22Rv1 (cell line): ENCODE measurements around the gene XPNPEP1.
A peak's percentile ranks its signal among the peaks of the same experiment; 100 is the strongest.

Experiments used
- H3K27ac ChIP-seq: fragments of 450-650 bp; 2 replicates; pipeline ENCODE4 v1.5.1; 2017
- CTCF ChIP-seq: fragments of 450-650 bp; IDR thresholded peaks from 2 replicates; pipeline ENCODE4 v1.5.1; 2017; ENCODE audit warnings: mild to moderate bottlenecking
- ZFX ChIP-seq: fragments of 450-650 bp; IDR thresholded peaks from 2 replicates; pipeline ENCODE4 v1.6.1; 2017; ENCODE audit warnings: antibody characterized with exemption, borderline replicate concordance

The XPNPEP1 gene

DNA sequence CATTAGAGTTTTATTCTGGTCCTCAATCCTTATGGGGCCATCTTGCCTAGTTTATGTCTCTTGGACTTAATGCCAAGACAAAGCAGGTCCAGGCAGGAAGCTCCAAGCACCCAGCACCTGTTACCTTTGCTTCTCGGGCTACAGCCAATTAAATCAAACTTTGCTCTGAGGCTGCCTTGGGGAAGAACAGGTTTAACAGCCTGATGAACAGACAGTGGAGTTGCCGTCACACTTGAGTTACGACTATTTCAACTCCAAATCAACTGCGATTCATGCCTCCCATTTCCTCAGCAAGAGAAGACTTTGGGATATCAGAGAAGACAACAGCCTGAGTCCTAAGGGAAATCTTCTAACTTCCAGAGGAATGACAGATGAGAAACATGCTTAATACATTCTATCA, 62.2 kb downstream of the XPNPEP1 start:
- TF ChIP-seq CTCF (no peak), ZFX (no peak)
- H3K27ac ChIP-seq: no peak overlapping the region

DNA sequence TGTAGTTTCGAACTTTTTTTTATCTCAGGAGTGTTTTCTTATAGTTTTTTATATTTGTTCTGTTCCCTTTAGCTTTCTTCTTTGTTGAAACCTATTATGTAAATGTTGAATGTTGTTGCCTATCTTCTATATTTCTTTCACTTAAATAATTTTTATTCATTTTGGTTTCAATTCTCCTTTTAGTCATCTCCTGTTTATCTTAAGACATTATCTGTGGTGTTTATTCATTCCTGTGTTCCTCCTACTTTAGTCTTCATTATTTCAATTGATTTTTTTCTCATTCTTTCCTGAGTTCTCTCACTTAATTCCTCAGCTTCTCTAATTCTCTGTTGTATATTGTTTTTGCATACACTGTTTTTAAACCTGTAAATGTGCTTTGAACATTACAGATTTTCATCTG, 64.1 kb downstream of the XPNPEP1 start:
- no peak overlapping the region for H3K27ac ChIP-seq
- TF ChIP-seq ZFX (no peak), CTCF (no peak)

GRCh38 chr10:109855746-109856145, 67.6 kb downstream of the XPNPEP1 start:
- TF ChIP-seq ZFX: no peak
- TF ChIP-seq CTCF: no peak
- no peak overlapping the region for H3K27ac ChIP-seq

DNA sequence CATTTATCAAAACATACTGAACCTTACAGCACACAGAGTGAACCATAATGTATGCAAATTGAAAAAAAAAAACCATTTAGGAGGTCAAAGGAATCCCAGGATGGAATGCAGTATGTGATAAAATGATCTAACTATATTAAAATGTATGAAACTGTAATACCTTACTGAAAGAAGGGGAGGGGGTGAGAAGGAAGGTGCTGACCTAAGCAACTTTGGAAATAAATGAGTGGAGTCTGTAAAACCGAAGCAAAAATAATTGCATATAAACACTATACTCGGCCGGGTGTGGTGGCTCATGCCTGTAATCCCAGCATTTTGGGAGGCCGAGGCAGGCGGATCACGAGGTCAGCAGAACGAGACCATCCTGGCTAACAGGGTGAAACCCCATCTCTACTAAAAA, 69.4 kb downstream of the XPNPEP1 start:
- no peak overlapping the region for H3K27ac ChIP-seq
- TF ChIP-seq CTCF: no peak
- TF ChIP-seq ZFX: no peak

DNA sequence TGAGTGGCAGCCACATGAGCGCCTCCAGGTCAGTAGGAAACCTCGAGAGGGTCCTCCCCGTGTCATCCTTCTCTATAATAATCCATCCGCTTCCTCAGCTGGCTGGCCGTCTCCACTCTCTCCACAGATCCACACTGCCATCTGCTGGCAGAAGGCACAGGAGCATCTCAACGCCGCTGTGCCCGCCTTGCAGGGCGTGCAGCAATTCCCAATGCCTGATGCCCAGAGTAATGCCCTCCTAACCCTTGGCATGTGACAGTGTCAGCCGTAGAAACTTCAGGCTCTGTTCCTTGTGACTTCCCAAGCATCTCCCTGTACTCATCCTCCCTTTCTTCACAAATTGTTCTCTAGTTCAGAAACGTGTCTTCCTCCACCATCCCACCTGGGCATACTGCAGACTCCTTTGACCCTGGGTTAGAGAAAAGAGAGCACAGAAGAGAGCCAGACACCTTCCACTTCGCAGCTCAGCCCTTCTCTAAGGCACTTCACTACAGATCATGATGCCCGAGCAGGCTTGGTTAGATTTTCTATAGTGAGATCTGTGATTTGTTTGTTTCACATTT, 70.8 kb downstream of the XPNPEP1 start:
- no peak overlapping the region for H3K27ac ChIP-seq
- TF ChIP-seq ZFX (no peak), CTCF (peak; percentile 93)

GRCh38 chr10:109851616-109852474, 71.5 kb downstream of the XPNPEP1 start:
- no peak for TF ChIP-seq CTCF
- TF ChIP-seq ZFX: no peak

GRCh38 chr10:109846832-109847231, 76.5 kb downstream of the XPNPEP1 start:
- TF ChIP-seq ZFX: no peak
- TF ChIP-seq CTCF: no peak

More at GRCh38 chr10:109851616-109852474, 71.5 kb downstream of the XPNPEP1 start:
- H3K27ac ChIP-seq: no peak overlapping the region

More at GRCh38 chr10:109846832-109847231, 76.5 kb downstream of the XPNPEP1 start:
- H3K27ac ChIP-seq: no peak overlapping the region
